RWPE1 (cell line): ENCODE measurements around the gene LRIG3.

Source experiments
- CTCF ChIA-PET: fragments of 350-600 bp; sonication (Branson Sonifier 250); formaldehyde crosslinking; extraction: SDS; loops from one replicate; lab custom pipeline; 2021; lab: Yijun Ruan, JAX
- POLR2A ChIA-PET: fragments of 400-600 bp; formaldehyde crosslinking; extraction: SDS; loops from one replicate; lab custom pipeline; 2020; ENCODE audit warnings: antibody characterized with exemption; ENCODE audit not compliant: low non-redundant PET; lab: Yijun Ruan, JAX
- DNase-seq: peaks from one replicate; pipeline ENCODE4 v3.0.0; 2012; ENCODE audit warnings: low spot score
- H3K27ac ChIP-seq: fragments of 450-650 bp; 2 replicates; pipeline ENCODE4 v1.5.1; 2017
- TF ChIP-seq, protein P1 (sequence below): fragments of 450-650 bp; conservative IDR thresholded peaks from 2 replicates; pipeline ENCODE4 v1.5.1; 2017; ENCODE audit warnings: low read depth, mild to moderate bottlenecking

The LRIG3 gene

DNA sequence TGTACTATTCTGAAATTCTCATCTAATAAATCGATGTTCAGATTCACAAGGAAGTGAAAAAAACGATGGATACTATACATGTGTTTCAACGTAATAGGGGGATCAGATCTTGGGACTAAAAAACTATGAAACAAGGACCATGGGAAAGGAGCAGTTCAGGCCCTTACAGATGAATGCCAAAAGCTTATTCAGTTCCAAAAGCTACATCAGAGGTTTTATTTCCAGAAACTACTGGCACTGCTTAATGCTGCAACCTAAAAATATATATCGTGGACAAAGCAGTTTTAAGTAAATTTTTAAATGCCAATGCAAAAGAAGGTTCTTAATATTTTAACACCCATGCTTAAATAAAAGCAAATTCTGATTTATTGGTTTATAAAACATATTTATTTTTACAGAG is 38.5 kb downstream of the LRIG3 start:
- DNase-seq, result no peak
- TF ChIP-seq, protein P1, sequence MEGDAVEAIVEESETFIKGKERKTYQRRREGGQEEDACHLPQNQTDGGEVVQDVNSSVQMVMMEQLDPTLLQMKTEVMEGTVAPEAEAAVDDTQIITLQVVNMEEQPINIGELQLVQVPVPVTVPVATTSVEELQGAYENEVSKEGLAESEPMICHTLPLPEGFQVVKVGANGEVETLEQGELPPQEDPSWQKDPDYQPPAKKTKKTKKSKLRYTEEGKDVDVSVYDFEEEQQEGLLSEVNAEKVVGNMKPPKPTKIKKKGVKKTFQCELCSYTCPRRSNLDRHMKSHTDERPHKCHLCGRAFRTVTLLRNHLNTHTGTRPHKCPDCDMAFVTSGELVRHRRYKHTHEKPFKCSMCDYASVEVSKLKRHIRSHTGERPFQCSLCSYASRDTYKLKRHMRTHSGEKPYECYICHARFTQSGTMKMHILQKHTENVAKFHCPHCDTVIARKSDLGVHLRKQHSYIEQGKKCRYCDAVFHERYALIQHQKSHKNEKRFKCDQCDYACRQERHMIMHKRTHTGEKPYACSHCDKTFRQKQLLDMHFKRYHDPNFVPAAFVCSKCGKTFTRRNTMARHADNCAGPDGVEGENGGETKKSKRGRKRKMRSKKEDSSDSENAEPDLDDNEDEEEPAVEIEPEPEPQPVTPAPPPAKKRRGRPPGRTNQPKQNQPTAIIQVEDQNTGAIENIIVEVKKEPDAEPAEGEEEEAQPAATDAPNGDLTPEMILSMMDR, result no peak
- CTCF ChIA-PET, result no interaction called here
- H3K27ac ChIP-seq, result no peak overlapping the region
- POLR2A ChIA-PET, result no interaction called here

DNA sequence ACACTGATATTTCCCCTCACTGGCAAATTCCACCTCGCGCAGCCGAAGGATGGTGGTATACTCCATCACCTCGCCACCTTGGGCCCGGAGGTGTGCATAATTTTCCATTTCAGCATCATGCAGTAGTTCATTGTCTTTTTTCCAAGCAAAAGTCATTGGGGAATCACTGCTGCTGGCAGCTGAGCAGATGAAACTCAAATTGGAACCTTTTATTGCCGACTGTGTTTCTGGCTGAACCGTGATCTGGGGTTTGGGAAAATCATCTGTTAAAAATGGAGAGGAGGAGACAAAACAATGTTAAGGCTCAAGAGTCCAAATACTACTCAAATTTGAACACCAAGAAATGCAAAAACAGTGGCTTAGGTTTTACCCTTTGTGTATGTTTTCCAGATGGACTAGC is 39.7 kb downstream of the LRIG3 start:
- TF ChIP-seq, protein P1, result no peak
- POLR2A ChIA-PET, result no interaction called here
- no peak overlapping the region for H3K27ac ChIP-seq
- DNase-seq, result no peak
- CTCF ChIA-PET, result no interaction called here

DNA sequence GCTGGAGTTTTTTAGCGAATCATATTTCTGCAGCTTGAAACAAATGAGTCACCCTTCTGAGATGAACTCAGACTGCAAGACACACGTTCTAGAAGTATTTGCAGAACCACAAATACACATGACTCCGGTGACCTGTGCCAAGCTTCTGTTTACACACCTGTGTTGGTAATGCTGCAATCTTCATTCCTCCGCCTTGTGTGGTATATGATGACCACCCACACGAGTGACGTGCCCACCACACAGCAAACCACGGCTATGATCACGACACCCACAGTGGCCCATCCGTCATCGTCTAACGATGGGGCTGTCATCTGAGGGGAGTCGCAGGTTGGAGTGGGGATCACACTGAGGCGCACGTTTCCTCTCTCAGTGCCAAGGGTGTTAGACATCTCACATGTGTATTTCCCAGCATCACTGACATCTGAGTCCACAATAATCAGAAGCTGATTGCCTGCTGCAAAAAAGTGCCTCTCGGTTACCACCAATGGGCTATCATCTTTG is 43.0 kb downstream of the LRIG3 start:
- ChIA-PET POLR2A (no interaction called here), CTCF (interaction anchor here (0.7 kb wide), 1 partner anchor 166 kb away, joined by 3 read pairs; no protein-coding TSS in a partner anchor)
- TF ChIP-seq, protein P1, result no peak
- H3K27ac ChIP-seq, result peak overlapping the region; percentile 82
- DNase-seq, result peak; percentile 84

DNA sequence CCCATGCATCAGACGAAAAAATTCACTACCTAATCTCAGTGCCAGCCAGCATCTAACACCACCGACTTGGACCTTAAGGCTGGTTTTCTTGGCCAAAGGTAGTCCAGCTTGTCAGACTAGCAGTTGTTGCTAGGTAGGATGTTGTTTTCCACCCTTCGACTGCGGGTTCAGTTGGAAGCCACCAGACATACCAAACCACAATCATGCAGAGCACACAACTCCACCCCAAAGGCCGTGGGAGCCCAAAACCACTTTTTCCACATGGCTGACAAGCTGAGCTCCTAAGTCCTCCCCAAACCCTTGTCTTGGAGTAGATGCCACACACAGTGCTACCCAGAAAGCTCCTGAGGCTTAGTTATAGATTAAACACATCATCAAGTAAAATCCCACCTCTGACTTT is 46.8 kb downstream of the LRIG3 start:
- ChIA-PET CTCF (interaction anchor here (0.6 kb wide), 1 partner anchor 175 kb away, joined by 3 read pairs; no protein-coding TSS in a partner anchor), POLR2A (no interaction called here)
- DNase-seq, result no peak
- no peak overlapping the region for H3K27ac ChIP-seq
- TF ChIP-seq, protein P1, result no peak

DNA sequence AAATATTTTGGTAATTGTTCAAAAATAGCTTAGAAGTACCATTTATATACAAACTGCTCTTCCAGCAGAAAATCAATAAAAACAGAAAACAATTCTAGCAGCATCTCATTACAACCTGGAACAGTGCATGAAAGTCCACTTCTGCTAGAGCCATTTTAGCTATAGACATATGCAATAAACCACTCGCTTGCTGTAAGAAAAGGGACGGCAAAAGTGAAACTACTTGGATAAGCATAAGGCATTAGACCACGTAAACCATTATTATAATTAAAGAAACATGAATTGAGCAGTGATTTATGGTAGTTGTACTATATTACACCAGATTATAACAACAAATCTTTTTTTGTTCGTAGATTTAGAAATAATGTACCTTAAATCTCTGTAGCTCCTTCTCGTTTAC is 48.7 kb downstream of the LRIG3 start:
- POLR2A ChIA-PET, result no interaction called here
- CTCF ChIA-PET, result no interaction called here

DNA sequence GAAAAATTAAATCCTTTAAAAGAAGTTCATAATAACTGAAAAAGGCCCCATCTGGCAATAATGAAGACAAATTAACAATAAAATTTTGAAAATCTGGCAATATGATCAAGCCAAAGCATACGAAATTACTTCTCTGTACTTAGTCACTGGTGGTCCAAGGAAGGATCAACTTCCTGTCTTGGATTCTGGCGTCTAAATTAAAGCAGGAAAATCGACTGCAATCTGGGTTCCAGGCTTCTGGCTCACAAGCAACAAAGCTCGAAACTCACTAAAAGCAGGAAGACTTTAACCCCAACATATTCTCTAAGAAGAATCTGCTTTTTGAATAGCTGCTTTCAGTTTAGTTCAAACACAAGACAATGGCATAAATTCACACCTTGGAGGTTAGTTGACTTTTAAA is 49.7 kb downstream of the LRIG3 start:
- DNase-seq, result no peak
- ChIA-PET CTCF (no interaction called here), POLR2A (no interaction called here)
- TF ChIP-seq, protein P1, result no peak
- no peak overlapping the region for H3K27ac ChIP-seq

More for the DNA sequence above, 48.7 kb downstream of the LRIG3 start:
- TF ChIP-seq, protein P1, result no peak
- H3K27ac ChIP-seq, result no peak overlapping the region
- no peak for DNase-seq
